Choroid plexus epithelial cell (primary cell): ENCODE data around the gene NFASC.

Experiments used
- DNase-seq: peaks from one replicate; pipeline ENCODE4 v3.0.0-alpha.2; 2010; ENCODE audit warnings: low read depth
- H3K4me3 ChIP-seq: 2 replicates; pipeline ENCODE4 v1.5.1; 2011; ENCODE audit warnings: low read depth, mild to moderate bottlenecking, control low read depth, low read length, moderate library complexity
- TF ChIP-seq, protein P1 (sequence below): conservative IDR thresholded peaks from 2 replicates; pipeline ENCODE4 v1.5.1; 2011; ENCODE audit warnings: low read depth, mild to moderate bottlenecking, control low read depth, inconsistent platforms, low read length, moderate library complexity

Gene NFASC

DNA sequence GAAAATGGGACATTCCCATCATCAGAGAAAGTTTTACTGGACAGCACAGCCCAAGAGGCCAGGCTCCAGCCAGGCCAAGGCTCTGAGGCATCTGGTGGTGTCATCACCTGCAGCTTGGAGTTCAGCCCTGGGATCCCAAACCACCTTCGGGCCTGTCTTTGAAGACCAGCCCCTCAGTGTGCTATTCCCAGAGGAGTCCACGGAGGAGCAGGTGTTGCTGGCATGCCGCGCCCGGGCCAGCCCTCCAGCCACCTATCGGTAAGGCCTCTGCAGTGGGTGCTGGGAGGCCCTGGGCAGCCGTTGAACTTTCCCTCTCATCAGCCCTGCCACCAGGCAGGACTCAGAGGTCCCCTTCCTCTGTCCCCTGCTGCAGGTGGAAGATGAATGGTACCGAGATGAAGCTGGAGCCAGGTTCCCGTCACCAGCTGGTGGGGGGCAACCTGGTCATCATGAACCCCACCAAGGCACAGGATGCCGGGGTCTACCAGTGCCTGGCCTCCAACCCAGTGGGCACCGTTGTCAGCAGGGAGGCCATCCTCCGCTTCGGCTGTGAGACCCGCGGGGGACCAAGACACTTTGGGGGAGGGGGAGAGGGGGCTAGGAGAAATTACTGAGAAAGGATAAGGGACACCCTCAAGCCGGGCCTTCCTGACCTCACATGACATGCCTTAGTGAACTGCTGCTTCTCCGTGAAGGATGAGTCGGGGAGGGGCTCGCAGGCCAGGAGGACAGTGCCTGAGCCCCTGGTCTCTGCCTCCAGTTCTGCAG, 187.3 kb downstream of the NFASC start:
- H3K4me3 ChIP-seq: no peak overlapping the region
- TF ChIP-seq, protein P1, sequence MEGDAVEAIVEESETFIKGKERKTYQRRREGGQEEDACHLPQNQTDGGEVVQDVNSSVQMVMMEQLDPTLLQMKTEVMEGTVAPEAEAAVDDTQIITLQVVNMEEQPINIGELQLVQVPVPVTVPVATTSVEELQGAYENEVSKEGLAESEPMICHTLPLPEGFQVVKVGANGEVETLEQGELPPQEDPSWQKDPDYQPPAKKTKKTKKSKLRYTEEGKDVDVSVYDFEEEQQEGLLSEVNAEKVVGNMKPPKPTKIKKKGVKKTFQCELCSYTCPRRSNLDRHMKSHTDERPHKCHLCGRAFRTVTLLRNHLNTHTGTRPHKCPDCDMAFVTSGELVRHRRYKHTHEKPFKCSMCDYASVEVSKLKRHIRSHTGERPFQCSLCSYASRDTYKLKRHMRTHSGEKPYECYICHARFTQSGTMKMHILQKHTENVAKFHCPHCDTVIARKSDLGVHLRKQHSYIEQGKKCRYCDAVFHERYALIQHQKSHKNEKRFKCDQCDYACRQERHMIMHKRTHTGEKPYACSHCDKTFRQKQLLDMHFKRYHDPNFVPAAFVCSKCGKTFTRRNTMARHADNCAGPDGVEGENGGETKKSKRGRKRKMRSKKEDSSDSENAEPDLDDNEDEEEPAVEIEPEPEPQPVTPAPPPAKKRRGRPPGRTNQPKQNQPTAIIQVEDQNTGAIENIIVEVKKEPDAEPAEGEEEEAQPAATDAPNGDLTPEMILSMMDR: no peak
- no peak for DNase-seq

DNA sequence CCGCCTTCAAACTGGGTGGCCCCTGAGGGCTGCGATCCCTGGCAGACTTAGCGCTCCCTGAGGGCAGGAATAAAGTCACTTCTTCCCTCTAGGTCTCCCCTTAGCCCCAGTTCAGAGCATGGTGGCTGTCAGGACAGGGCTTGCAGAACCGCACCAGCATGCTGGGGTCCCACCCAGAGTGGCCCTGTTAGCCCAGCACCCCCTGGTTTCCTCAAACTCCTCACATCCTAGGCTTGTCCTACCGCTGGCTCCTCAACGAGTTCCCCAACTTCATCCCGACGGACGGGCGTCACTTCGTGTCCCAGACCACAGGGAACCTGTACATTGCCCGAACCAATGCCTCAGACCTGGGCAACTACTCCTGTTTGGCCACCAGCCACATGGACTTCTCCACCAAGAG, 188.2 kb downstream of the NFASC start:
- TF ChIP-seq, protein P1: no peak
- no peak for DNase-seq
- H3K4me3 ChIP-seq: no peak overlapping the region

DNA sequence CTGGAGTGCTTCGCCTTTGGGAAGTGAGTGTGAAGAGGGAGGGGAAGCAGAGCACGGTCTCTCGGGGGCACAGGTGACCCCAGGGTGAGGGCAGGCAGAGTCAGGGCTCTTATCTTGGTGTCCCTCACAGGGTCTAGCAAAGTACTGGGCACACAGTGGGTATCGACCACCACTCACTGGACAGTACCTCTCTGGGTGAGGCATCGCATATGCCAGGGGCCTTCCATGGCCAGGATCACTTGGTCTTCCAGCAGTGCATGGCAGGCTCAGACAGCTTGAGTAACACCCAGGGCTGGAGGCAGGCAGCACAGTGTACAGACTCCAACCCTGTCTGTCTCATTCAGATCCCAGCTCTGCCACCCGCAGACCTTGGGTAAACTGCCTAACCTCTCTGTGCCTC, 189.0 kb downstream of the NFASC start:
- TF ChIP-seq, protein P1: no peak
- no peak overlapping the region for H3K4me3 ChIP-seq
- no peak for DNase-seq

DNA sequence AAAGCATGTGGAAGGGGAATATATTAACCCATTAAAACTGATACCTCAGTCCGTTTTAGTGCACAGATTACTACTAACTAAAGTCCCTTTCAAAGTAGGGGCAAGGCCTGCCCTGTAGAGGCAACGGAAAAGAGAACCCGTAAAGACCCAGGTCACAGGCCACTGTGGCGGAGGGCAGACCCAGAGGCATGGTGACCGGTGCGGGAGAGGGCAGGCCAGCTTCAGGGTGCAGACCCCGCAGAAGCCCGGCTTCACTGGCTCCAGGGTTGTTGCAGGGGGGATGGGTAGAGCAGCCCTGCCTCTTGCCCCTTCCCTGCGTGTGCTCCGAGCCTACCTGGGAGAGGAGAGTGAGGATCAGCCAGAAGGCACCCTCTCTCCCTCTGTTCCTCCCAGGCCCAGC, 190.1 kb downstream of the NFASC start:
- H3K4me3 ChIP-seq: no peak overlapping the region
- TF ChIP-seq, protein P1: no peak
- DNase-seq: no peak

GRCh38 chr1:205061227-205061626, 190.6 kb downstream of the NFASC start:
- no peak overlapping the region for H3K4me3 ChIP-seq
- TF ChIP-seq, protein P1: no peak
- DNase-seq: no peak

- TF ChIP-seq, protein P1: peak; percentile 97
- no peak overlapping the region for H3K4me3 ChIP-seq
- peak; percentile 74 for DNase-seq
Measured at GRCh38 chr1:205061665-205062069, 191.0 kb downstream of the NFASC start.

DNA sequence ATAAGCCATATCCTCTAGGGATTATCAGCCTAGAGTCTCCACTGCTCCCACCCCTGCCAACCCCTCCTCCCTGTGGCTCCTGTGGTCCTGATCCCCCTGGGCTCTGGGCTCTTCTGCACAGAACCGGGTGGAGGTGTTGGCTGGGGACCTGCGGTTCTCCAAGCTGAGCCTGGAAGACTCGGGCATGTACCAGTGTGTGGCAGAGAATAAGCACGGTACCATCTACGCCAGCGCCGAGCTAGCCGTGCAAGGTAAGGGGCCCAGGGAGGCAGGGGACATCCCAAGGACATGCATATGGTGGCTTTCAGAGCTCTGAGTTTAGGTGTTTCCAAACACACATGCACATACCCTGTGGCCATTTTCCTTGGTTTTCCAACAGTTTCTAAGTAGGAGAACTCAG, 191.7 kb downstream of the NFASC start:
- TF ChIP-seq, protein P1: no peak
- no peak overlapping the region for H3K4me3 ChIP-seq
- no peak for DNase-seq
